A673 (cell line): ENCODE measurements around the gene MCUR1. TPM values are rescaled to one million over a fixed set of nuclear protein-coding genes. Genes with fewer than 3 reads are reported as not detected.

ENCODE experiments used
- BruUV-seq: library from RNA; stranded (reverse); fragments of 400-500 nt; replicated peaks from 2 replicates; lab custom pipeline; 2021; lab: Mats Ljungman, UMichigan
- CTCF ChIA-PET: fragments of 300-600 bp; sonication (Branson Sonifier 250); formaldehyde crosslinking; loops from one replicate; lab custom pipeline; 2022; ENCODE audit warnings: antibody characterized with exemption; lab: Charles Lee
- POLR2A ChIA-PET: fragments of 300-600 bp; sonication (Branson Sonifier 250); formaldehyde crosslinking; loops from one replicate; lab custom pipeline; 2022; ENCODE audit warnings: antibody characterized with exemption; ENCODE audit not compliant: low non-redundant PET; lab: Charles Lee
- DNase-seq: peaks from one replicate; pipeline ENCODE4 v3.0.0-alpha.2; 2015; ENCODE audit warnings: low spot score
- H3K27ac ChIP-seq: fragments of 200-600 bp; sonication (generic); 2 replicates; pipeline ENCODE4 v1.5.1; 2016; ENCODE audit warnings: mixed run types, low read depth, mild to moderate bottlenecking, mixed read lengths, antibody characterized with exemption, low read length; ENCODE audit not compliant: poor library complexity, severe bottlenecking
- H3K27me3 ChIP-seq: fragments of 200-600 bp; sonication (generic); replicated peaks from 2 replicates; pipeline ENCODE4 v1.6.1; 2017; ENCODE audit warnings: mixed run types, low read depth, mild to moderate bottlenecking, mixed read lengths, antibody characterized with exemption, low read length; ENCODE audit not compliant: insufficient read depth, poor library complexity
- H3K36me3 ChIP-seq: fragments of 200-600 bp; sonication (generic); 2 replicates; pipeline ENCODE4 v1.6.1; 2016; ENCODE audit warnings: mixed run types, mild to moderate bottlenecking, mixed read lengths, antibody characterized with exemption, low read length; ENCODE audit not compliant: insufficient read depth, poor library complexity, severe bottlenecking
- H3K4me1 ChIP-seq: fragments of 200-600 bp; sonication (generic); 2 replicates; pipeline ENCODE4 v1.6.1; 2017; ENCODE audit warnings: mixed run types, mild to moderate bottlenecking, mixed read lengths, antibody characterized with exemption, low read length; ENCODE audit not compliant: insufficient read depth, poor library complexity, severe bottlenecking
- H3K4me3 ChIP-seq: fragments of 200-600 bp; sonication (generic); 2 replicates; pipeline ENCODE4 v1.5.1; 2016; ENCODE audit warnings: low read depth, mixed run types, mild to moderate bottlenecking, mixed read lengths, low read length; ENCODE audit not compliant: poor library complexity, severe bottlenecking
- H3K9me3 ChIP-seq: fragments of 200-600 bp; sonication (generic); 2 replicates; pipeline ENCODE4 v1.6.1; 2016; ENCODE audit warnings: mixed run types, low read depth, mild to moderate bottlenecking, mixed read lengths, antibody characterized with exemption, low read length; ENCODE audit not compliant: poor library complexity, severe bottlenecking
- EZH2 ChIP-seq: fragments of 200-600 bp; sonication (generic); IDR thresholded peaks from 2 replicates; pipeline ENCODE4 v1.6.1; 2017; ENCODE audit warnings: borderline replicate concordance, low read depth, mild to moderate bottlenecking, mixed read lengths, antibody characterized with exemption, low read length; ENCODE audit not compliant: poor library complexity, severe bottlenecking
- intact Hi-C: fragments of 100-400 bp; cut with micrococcal nuclease; formaldehyde crosslinking; loops from one replicate; pipeline ENCODE4 v1.10.0; 2022; ENCODE audit not compliant: unreplicated experiment
- total RNA-seq: library from RNA; stranded (reverse); gene quantifications from 2 replicates; pipeline ENCODE4 v1.2.3, GENCODE V29; 2021
- TF ChIP-seq, protein P1 (sequence below): fragments of 300-800, 200-600 bp; sonication (generic); conservative IDR thresholded peaks from 2 replicates; pipeline ENCODE4 v1.5.1; 2017; ENCODE audit warnings: low read depth, mild to moderate bottlenecking, antibody characterized with exemption, low read length, moderate library complexity, mixed read lengths

Gene MCUR1
- total RNA-seq, 1 experiment from 2014 or later = 56.6 TPM

DNA sequence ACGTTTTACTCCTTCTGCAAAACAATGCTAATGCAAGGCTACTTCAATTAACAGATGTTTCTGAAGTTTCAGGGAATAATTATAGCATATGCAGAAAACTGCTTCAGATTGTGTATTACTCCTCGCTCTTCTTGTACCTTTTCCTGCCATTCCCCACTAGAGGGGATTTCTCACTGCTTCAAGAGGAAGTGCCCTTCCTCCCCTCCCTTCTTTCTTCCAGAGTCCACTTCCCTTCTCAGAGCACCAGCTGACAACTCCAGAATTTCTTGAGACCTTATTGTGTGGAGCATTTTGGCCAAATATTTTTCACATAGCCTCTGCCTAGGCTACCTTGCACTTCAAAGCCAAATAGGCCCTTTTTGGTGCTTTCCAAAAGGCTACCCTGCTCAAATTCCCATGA lies 12.7 kb upstream of the MCUR1 start:
- POLR2A ChIA-PET = no interaction called here

DNA sequence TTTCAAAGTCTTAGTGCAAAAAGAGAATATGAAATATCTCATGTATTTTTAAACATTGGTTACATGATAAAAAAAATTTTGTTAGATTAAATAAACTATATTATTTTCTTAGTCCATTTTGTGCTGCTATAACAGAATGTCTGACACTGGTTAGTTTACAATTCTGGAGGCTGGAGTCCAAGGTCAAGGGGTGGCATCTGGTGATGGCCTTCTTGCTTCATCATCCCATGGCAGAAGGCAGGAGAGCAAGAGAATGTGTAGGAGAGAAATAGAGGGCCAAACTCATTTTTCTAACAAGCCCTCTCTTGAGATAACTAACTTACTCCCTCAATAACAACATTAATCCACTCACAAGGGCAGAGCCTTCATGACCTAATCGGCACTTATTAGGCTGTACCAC lies 11.5 kb upstream of the MCUR1 start:
- H3K4me3 ChIP-seq = no peak overlapping the region
- H3K36me3 ChIP-seq = no peaks in the 10 kb centered on the region
- TF ChIP-seq, protein P1, sequence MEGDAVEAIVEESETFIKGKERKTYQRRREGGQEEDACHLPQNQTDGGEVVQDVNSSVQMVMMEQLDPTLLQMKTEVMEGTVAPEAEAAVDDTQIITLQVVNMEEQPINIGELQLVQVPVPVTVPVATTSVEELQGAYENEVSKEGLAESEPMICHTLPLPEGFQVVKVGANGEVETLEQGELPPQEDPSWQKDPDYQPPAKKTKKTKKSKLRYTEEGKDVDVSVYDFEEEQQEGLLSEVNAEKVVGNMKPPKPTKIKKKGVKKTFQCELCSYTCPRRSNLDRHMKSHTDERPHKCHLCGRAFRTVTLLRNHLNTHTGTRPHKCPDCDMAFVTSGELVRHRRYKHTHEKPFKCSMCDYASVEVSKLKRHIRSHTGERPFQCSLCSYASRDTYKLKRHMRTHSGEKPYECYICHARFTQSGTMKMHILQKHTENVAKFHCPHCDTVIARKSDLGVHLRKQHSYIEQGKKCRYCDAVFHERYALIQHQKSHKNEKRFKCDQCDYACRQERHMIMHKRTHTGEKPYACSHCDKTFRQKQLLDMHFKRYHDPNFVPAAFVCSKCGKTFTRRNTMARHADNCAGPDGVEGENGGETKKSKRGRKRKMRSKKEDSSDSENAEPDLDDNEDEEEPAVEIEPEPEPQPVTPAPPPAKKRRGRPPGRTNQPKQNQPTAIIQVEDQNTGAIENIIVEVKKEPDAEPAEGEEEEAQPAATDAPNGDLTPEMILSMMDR = no peak
- TF ChIP-seq EZH2 = no peak
- H3K27me3 ChIP-seq = no peaks in the 10 kb centered on the region
- H3K4me1 ChIP-seq = no peaks in the 10 kb centered on the region
- DNase-seq = no peak
- intact Hi-C loops = no loop called here
- CTCF ChIA-PET = no interaction called here
- POLR2A ChIA-PET = no interaction called here
- no peaks in the 10 kb centered on the region for H3K9me3 ChIP-seq
- H3K27ac ChIP-seq = no peak overlapping the region
- no TSS peak for BruUV-seq

More for the DNA sequence above, 12.7 kb upstream of the MCUR1 start:
- CTCF ChIA-PET = no interaction called here
- Histone ChIP-seq H3K4me1 (no peaks in the 10 kb centered on the region), H3K27ac (no peak overlapping the region), H3K9me3 (no peaks in the 10 kb centered on the region), H3K27me3 (no peaks in the 10 kb centered on the region), H3K36me3 (no peaks in the 10 kb centered on the region), H3K4me3 (no peak overlapping the region)
- no peak for DNase-seq
- intact Hi-C loops = no loop called here
- BruUV-seq = no TSS peak
- TF ChIP-seq EZH2 = no peak
- TF ChIP-seq, protein P1 = no peak

DNA sequence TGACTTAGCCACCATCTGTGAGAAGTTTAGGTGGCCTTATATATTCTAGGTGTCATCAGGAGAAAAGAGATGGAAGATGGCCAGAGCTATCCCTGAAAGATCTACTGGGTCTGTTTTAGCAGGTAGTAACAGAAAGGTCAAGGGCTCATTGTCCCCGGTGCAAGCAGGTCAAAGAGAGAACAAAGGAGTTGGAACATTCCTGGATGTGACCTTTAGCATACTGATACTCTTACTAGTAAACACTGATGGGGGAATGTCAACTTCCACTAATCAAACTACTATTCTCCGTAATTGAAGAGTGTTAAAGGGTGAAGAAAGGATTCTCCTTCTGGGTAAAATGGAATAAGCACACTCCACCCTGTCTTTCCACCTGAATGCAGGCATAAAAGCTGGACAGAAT lies 4.0 kb upstream of the MCUR1 start:
- Histone ChIP-seq H3K9me3 (no peaks in the 10 kb centered on the region), H3K4me3 (no peak overlapping the region), H3K27me3 (no peaks in the 10 kb centered on the region), H3K27ac (no peak overlapping the region), H3K36me3 (no peaks in the 10 kb centered on the region), H3K4me1 (peaks cover 6% of the 10 kb centered on the region)
- DNase-seq = no peak
- intact Hi-C loops = no loop called here
- BruUV-seq = no TSS peak
- ChIA-PET CTCF (no interaction called here), POLR2A (no interaction called here)
- TF ChIP-seq, protein P1 = no peak
- no peak for TF ChIP-seq EZH2
